LNCaP clone FGC (cell line): Measurements from ENCODE around the gene ITGA4.

Experiments used
- DNase-seq: peaks from one replicate; pipeline ENCODE4 v3.0.0-alpha.2; 2011; ENCODE audit warnings: low read depth
- H3K4me3 ChIP-seq: 2 replicates; pipeline ENCODE4 v1.5.1; 2011; ENCODE audit warnings: mild to moderate bottlenecking, low read depth, low read length, control low read depth
- CTCF ChIP-seq: IDR thresholded peaks from 2 replicates; pipeline ENCODE4 v1.5.1; 2012; ENCODE audit warnings: mild to moderate bottlenecking; ENCODE audit not compliant: control insufficient read depth, insufficient read depth; ENCODE audit errors: extremely low read depth

ITGA4 gene

GRCh38 chr2:181465676-181466375 is 8.6 kb downstream of the ITGA4 start:
- H3K4me3 ChIP-seq: no peak overlapping the region
- no peak for TF ChIP-seq CTCF
- DNase-seq: no peak

- no peak for DNase-seq
Observed at GRCh38 chr2:181466661-181467576, 9.7 kb downstream of the ITGA4 start.

GRCh38 chr2:181467966-181468707 is 11.0 kb downstream of the ITGA4 start:
- H3K4me3 ChIP-seq: no peak overlapping the region
- no peak for TF ChIP-seq CTCF
- DNase-seq: no peak

More at GRCh38 chr2:181466661-181467576, 9.7 kb downstream of the ITGA4 start:
- H3K4me3 ChIP-seq: no peak overlapping the region
- peak; percentile 77 for TF ChIP-seq CTCF

- no peak for TF ChIP-seq CTCF
- no peak overlapping the region for H3K4me3 ChIP-seq
- DNase-seq: no peak
Observed at GRCh38 chr2:181468811-181469210, 11.6 kb downstream of the ITGA4 start.

- no peak for TF ChIP-seq CTCF
- DNase-seq: no peak
- no peak overlapping the region for H3K4me3 ChIP-seq
Observed at GRCh38 chr2:181471226-181471625, 14.0 kb downstream of the ITGA4 start.

- DNase-seq: no peak
- no peak for TF ChIP-seq CTCF
- no peak overlapping the region for H3K4me3 ChIP-seq
Observed at GRCh38 chr2:181471783-181472182, 14.6 kb downstream of the ITGA4 start.
